Stimulated activated CD8-positive, alpha-beta memory T cell treated with anti-CD3 and anti-CD28 coated beads, Interleukin-15, amount 100 ng/mL, for 48 hours (primary cell): ENCODE data around the gene ACP1.
"Not testable (repeated sequence)": the region's sequence is repeated elsewhere in the genome, so short reads cannot be mapped to it uniquely, and the experiment has no call there.

ENCODE experiments used
- DNase-seq, 2 donors: peaks; one replicate each; pipeline ENCODE4 v3.0.0-alpha.2; 2020; ENCODE audit warnings: low read depth in 2 of 2

The ACP1 gene

DNA sequence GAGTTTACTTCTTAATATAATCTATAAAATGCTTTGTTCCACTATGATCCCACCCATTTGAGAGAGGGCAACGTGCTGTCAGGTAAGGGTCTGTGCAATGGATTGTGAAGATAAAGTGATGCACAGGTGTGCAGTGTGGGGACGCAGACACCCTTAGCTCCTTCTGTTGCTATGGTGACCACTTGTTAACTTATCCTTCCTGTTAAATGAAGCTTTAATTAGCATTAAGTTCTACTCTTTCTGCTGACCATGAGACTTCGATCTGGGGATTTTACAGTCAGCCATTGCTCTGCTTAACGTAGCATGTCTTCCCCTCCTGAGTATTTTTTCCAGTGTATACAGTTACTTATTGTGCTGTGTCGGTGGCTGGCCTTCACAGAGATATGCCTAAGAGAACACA, 46.2 kb downstream of the ACP1 start:
- DNase-seq = no peak

DNA sequence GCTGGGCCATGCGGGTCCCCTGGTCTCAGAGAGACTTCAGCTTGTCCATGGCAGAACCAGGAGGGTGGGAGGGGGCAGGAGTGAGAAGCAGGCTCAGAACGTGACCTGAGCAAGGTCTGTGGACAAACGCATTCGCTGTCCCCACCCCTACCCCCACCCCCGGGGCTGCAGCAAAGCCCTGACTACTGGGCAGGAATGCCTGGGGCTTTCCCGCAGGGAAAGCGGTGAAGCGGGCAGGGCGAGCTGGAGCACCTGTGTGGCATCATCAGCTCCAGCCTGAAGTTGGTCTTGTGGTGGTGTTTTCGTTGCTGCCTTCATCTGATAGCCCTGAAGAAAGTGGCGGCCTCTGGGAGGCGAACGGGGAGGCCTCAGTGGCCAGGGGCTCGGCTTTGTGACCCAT, 49.2 kb downstream of the ACP1 start:
- DNase-seq = no peak

DNA sequence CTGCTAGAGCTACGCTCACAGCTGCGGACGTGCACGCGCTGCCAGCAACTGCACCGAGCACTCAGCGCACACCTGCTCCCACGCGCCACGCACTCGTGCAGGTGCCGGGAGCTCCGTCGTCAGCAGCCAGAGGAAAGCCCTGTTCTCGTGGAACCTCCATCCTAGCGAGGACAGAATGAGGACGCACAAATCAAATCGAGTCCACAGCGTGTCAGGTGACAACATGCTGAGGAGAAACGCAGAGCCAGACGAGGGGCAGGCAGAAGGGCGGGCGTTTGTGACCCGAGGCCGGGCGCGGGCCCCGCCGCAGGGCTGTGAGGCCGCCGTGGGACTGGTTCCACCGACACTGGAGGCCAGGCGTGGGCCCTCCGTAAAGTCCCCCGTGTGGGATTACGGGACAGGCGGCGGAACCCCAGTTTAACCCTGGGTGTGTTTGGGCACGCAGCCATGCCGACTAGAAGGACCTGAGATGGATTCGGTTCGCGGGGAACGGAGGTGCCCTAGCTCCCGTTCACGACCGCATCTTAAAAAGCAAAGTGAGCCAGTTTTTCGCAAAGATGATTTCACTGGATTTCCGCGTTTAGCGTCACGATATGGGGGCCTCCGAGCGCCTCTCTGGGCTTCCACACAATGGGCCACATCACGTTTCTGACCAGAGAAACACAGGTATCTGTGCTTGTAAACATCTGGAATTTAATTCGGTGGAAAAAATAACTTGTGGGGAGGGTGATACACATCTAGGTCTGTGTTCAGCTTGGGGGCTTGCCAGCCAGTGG, 50.0 kb downstream of the ACP1 start:
- no peak for DNase-seq

DNA sequence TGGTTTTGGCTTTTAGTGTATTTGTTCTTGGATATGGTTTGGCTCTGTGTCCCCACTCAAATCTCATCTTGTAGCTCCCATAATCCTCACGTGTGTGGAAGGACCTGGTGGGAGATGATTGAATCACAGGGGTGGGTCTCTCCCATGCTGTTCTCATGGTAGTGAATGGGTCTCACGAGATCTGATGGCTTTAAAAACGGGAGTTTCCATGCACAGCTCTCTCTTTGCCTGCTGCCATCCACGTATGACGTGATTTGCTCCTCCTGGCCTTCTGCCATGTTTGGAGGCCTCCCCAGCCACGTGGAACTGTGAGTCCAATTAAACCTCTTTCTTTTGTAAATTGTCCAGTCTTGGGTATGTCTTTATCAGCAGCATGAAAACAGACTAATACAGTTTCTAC, 51.2 kb downstream of the ACP1 start:
- DNase-seq = not testable (repeated sequence)

DNA sequence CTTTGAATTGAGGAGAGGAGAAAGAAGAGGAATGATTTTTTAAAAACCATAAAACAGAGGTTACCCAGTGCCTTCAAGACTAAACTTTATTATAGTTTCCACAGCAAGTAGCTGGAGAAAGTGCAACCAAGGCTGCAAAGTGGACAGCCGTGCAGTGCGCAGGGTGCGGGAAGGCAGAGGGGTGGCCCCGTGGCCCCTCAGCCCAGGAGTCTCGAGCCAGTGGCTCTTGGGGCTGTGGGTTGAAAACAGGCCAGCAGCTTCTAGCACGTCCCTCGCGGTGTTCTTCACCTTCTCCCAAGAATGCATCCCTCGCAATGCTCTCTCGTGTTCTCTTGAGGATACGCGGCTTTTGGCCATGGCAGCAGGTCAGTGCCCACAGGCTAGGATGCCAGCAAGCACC, 51.6 kb downstream of the ACP1 start:
- no peak for DNase-seq

DNA sequence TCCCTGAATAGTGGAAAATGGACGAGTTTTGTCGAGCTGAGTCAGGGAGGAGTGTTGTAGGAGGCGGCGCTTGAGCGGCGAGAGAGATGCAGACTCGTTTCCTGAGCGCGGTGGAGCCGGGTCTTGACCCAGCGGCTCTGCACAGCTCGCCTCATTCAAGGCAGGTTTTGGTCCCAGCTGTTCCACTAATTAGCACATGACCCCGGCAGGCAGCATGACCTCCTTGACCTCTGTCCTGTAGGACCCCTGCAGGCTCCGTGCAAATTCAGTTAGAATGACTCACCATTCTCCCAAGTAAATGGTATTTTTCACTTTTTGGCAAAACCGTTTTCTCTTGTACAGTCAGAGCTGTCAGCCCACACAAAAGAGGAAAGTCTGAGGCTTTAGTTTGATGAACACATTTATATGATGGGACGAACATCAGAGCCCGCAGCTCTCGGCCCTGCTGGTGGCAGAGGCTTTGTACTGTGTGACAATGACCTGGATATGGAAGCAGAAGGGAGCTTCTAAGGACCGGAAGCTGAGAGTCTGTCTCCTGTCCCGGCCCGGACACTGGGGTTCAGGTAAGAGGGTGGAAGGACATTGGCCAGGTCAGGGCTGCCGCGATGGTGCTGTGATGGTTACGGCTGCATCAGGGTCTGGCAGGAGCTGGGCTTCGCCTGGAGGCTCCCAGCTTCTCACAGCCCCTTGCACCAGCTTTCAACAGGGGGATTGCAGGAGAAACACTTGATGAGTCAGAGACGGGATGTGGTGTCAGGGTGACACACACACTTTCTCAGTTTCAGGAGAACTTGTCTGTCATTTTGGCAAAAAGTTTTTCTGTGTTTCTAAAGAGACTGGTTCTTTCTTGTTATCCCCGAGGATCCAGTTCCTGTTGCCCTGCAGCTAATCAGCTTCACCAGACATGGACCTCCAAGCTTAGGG, 53.0 kb downstream of the ACP1 start:
- peak in 1 of 2 donors; percentile 22 for DNase-seq

DNA sequence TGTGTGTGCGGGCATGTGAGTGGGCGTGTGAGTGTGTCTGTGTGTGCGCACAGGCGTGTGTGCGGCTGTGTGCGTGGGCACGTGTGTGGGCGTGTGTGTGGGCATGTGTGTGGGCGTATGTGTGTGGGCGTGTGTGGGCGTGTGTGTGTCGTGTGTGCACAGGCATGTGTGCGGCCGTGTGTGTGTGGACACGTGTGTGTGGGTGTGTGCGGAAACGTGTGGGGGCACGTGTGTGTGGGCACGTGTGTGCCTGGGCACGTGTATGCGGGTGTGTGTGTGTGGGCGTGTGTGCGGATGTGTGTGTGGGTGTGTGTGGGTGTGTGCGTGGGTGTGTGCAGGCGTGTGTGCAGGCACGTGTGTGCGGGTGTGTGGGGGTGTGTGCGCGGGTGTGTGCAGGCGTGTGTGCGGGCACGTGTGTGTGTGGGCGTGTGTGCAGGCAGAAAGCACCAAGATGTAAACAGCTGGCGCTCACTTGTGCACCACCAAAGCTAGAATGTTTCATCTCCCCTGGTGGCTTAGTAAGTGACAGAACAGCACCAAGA, 54.4 kb downstream of the ACP1 start:
- no peak for DNase-seq

DNA sequence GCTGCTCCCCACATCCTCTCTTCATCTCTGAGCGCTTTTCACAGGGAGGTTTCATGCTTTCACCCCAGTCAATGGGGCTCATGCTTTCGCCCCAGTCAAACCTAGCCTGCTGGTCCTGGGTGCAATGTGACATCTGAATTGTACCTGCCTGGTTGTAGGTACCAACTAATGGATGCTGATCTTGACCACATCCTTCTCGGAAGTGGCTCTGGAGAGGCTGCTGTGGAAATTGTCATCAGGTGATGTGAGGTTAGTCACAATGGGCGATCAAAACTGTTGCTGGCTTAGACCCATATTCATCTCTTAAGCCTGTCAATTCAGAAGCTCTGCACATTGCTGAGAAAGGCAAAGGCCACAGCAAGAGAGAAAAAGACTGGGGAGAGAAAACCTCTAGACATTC, 55.8 kb downstream of the ACP1 start:
- no peak for DNase-seq

DNA sequence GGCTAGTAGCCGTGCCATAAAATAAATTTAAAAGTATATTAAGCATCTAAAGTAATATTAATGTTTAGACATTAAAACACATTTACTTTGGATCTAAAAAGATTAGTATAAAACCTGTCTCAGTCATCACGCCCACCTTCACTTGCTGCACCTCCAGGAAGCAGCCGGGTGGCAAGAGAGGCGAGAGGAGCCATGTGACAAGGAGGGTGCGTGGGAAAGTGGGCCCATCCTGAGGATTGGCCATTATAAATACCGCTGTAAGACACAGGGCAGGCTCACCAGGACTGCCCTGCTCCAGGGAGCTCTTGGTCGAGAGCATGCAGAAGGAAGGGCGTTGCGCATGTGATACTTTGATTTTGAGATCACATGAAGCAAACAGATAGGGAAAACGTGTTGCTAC, 57.6 kb downstream of the ACP1 start:
- DNase-seq = no peak

DNA sequence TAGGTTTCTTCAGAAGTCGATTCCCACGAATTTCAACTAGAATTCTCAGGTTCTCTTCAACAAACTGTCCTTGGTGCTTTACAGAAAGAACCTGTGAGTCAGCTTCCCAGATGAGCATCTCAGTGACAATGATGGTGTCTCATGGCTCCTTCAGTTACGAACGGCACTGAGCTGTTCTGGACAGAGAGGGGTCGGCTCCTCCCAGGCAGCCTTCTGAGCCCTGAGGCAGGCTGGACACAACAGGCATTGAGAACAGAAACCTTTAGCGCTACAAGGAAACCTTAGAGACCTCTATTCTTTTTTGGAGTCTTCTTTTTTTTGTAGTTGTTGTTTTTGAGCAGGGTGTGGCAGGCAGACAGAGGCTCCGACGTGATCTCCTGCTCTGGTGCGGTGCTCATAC, 58.3 kb downstream of the ACP1 start:
- DNase-seq = no peak
